GM18519 (cell line): ENCODE data around the gene PIK3AP1.

Experiments used
- ATAC-seq: cut with Tn5 transposase; IDR thresholded peaks from one replicate; pipeline ENCODE4 v1.9.1; 2021; ENCODE audit warnings: mild to moderate bottlenecking, moderate library complexity; ENCODE audit not compliant: unreplicated experiment, low FRiP score

The PIK3AP1 gene

DNA sequence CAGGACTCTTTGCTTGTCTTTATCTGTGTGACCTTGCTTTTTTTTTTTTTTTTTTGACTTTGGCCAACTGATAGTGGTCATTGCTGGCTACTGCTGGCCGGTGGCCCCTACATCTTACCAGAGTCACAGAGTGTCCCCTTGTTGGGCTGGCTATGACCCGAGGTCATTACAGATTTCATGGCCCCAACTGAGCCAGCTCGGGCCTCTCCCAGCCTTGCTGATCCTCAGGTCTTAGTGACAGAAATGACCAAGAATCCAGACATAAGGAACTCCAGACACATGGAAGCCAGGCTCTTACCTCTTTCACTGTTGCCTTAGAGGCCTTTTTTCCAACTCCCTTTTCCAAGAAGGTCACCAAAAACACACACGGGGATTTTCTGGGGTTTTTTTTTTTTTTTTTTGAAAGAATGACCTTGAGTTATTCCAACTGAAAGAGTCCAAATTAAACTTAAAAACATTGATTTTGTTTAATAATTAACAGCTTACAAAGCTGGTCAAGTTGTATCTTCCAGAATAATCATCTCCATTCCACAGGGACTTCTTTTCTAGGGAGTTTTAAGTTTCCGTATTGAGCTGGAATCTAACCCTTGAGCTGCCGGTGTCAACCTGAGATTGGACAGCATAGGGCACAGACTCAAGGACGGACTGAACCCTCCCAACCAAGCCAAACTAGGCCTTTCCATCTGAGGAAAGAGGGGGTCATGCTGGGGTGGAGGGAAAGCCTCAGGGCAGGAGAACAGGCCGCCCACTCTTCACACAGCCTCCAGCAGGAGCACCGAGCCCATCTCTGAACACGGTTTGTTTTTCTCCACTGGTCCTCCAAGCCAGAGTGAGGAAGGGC lies 43.8 kb downstream of the PIK3AP1 start:
- ATAC-seq = no peak

GRCh38 chr10:96675846-96676245 lies 44.5 kb downstream of the PIK3AP1 start:
- no peak for ATAC-seq

- no peak for ATAC-seq
These were observed 46.8 kb downstream of the PIK3AP1 start for GRCh38 chr10:96673318-96674099.

- no peak for ATAC-seq
These were observed 47.7 kb downstream of the PIK3AP1 start for GRCh38 chr10:96672481-96673175.

DNA sequence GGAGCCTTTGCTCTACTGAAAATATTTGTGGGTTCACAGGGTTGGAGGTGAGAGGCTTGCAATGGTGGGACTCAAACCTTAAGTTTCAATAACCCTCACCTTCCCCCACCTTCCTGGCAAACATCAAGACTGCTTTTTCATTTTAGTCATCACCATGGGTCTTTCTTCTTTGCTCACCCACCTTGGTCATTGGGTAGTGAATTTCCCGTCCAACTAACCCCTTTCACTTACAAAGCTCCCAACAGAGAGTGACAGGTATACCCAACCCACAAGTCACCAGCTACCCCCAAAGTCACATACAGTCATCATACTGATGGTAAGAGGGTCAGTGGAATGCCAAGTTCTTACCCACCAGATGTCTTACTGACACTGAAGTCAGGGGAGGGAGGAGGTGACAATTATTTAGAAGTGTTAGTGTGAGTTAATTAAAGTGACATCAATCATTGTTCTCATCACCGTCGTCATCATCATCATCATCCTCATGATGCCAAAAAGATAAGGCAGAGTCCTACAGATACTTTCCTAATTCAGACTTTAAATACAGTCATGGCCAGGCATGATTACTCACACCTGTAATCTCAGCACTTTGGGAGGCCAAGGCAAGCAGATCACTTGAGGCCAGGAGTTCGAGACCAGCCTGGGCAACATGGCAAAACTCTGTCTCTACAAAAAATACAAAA lies 49.0 kb downstream of the PIK3AP1 start:
- no peak for ATAC-seq

DNA sequence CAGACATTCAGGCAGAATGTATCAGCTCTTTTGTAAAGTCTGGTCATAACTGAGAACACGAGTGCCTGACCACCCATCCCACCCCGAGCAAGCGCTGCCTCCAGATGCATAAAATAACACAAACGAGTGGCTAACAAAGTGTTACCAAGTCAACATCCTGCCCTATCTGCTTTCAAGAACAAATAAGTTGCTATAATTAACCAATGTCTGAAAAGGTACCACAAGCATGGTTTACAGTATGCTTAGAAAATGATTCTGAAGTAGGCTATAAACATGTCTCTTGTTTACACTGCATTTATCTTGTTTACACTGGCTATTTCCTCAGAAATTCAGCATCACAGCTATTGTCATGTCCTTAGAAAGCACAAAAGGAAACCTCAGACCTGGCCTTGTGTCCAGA lies 49.5 kb downstream of the PIK3AP1 start:
- no peak for ATAC-seq

DNA sequence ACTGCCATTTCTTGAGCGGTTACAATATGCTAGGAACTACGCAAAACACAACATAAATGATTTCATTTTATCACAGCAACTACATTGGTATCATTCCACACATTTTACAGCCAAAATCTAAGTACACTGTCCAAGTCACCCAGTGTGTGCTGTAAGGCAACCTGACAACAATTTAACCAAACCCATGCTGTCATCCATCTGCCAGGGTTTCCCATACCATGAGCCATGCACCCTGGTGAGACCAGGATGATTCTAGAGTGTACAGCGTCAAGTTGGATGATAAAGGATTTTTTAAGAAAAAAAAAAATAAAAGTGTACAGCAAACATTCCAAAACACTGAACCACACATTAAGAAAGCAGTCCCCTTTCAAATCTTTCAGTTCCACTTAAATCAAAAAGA lies 52.9 kb downstream of the PIK3AP1 start:
- no peak for ATAC-seq

DNA sequence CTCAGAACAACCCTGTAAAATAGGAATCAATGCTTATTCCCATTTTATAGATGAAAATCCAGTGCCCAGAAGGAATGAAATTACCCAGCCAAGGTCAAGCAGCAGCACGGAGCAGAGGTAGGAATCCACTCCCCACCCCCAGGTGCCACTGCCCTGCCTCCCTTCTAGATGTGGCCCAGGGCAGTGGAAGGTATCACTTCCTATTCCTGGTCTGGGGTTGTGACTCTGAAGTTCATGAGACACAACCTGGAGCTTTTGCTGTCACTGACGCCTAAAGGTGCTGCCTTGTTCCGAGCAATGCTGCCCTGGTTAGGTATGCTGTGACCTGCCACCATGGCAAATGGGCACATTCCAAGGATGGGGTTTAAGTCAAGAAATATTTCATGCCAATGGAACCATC lies 53.6 kb downstream of the PIK3AP1 start:
- ATAC-seq = no peak

DNA sequence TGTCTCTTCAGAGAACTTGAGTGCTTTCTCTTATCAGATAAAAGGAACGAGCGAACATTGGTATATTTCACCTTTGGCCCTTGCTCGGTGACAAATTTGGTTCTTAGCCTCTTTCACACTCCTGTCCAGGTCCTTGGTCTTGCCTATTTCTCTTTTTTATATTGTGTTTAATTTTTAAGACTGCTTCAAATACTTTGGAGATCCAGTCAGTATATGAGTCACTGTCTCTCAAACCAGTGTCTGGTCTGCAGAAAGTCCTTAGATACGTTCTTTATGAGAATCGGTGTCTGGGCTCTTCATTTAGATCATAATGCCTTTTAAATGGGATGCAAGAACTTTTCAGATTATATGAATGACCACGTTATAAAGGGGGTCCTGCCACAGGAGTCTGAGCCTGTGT lies 55.0 kb downstream of the PIK3AP1 start:
- no peak for ATAC-seq

DNA sequence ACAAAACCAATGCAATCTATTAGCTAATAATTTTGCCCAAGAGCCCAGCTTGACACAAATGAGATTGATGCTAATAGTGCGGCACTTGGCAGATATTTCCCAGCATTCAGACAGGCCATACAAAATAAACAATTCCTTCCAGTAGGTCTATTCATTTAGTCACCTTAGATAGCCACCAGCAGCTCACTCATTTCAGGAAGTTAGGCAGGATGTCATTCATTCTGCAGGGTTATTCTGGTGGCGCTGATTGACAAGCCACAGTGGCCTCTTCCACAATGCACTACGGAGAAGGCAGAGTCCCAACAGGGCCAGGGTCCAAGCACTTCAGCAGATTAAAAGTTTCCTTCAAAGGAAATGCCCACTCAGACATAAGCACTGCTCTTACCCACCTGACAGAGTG lies 55.8 kb downstream of the PIK3AP1 start:
- no peak for ATAC-seq

GRCh38 chr10:96663797-96664196 lies 56.5 kb downstream of the PIK3AP1 start:
- ATAC-seq = no peak

DNA sequence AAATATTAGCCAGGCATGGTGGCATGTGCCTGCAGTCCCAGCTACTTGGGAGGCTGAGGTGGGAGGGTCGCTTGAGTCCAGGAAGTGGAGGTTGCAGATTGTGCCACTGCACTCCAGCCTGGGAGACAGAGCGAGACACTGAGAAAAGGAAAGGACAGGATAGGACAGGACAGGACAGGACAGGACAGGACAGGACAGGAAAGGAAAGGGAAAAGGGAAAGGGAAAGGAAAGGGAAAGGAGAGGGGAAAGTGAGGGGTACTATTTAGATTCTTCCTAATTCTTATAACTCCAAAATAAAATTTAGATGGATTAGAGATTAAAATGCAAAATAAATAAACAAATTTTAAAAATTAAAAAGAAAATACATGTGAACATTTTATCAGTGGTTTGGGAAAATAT lies 58.7 kb downstream of the PIK3AP1 start:
- no peak for ATAC-seq

DNA sequence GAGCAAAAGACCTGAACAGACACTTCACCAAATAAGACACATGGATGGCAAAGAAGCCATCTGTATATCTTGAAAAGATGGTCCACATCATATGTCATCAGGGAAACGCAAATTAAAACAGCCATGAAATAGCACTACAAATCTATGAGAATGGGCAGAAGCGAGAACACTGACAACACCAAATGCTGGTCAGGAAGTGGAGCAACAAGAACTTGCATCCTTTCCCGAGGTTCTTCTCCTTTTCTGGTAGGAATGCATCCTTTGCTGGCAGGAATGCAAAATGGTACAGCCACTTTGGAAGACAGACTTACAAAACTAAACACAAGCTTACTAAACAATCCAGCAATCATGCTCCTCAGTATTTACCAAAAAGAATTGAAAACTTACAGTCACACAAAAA lies 60.0 kb downstream of the PIK3AP1 start:
- no peak for ATAC-seq

DNA sequence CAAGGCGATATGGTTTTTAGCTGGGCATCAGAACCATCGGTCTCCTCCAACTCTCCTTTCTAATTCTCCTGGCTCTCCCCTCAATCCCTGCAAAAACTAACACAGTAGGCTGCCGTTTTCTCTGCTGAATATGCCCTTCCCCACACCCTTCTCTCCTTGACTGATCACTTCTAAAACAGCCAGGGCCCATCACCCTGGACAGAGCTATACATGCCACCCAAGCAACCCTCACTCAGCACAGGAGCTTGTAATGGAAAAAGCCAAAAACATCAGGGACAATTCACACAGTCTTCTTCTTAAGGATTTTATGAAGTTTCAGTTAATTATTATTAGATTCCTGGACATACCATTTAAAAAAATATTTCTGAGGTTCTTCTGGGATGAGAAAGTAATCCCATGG lies 61.5 kb downstream of the PIK3AP1 start:
- no peak for ATAC-seq

- ATAC-seq = no peak
These were observed 62.9 kb downstream of the PIK3AP1 start for GRCh38 chr10:96657385-96657784.

DNA sequence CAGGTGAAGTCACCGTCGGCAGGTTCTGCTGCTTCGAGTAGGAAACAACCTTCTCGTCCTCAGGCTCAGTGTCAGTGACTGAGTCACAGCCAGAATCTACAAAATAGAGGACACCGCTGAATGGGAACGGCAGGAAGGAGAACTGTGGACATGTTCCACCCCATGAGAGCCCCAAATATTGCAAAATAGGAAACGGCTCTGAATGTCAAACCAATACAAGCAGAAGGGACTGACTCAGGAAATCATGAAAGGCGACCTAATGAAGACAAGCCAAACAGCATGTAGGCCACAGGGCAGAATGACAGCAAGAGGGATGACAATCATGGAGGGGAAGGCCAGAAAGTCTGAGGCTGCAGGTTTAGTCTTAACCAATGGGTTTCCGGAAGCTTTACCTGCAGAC lies 63.5 kb downstream of the PIK3AP1 start:
- no peak for ATAC-seq

GRCh38 chr10:96656198-96656577 lies 64.1 kb downstream of the PIK3AP1 start:
- no peak for ATAC-seq

DNA sequence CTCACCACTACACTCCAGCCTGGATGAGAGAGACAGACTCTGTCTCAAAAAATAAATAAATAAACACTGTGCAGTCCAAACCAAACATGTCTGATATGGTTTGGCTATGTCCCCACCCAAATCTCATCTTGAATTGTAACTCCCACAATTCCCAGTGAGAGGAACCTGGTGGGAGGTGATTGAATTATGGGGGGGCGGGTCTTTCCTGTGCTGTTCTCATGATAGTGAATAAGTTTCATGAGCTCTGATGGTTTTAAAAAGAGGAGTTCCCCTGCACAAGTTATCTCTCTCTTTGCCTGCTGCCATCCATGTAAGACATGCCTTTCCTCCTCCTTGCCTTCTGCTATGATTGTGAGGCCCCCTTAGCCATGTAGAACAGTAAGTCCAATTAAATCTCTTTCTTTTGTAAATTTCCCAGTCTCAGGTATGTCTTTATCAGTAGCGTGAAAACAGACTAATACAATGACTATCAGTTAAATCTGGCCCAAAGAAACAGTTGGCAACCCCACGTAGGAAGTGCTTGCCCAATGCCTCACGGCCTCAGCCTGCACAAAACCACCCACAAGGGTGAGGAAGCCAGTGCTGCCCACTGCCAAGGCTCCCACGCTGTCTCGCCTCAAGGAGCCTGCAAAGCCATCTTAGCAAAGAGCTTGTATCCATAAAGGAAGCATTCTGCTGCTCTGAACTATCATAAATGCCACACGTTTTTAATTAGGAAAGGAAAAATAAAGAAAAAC lies 64.7 kb downstream of the PIK3AP1 start:
- ATAC-seq = no peak

DNA sequence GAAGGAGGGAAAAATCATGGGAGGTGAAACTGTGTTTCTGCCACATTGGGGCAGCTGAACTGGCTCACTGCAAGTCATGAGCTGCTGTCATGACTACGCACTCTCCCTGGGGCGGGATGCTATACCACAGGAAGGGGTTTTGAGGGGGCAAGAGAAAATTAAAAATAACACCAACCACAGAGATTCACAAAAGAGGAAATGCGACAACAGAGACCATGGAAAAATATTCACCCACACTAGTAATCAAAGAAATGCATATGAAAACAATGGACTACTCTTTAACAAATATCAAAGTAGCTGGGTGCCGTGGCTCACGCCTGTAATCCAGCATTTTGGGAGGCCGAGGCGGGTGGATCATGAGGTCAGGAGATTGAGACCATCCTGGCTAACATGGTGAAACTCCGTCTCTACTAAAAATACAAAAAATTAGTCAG lies 68.3 kb downstream of the PIK3AP1 start:
- peak; percentile 50 for ATAC-seq

DNA sequence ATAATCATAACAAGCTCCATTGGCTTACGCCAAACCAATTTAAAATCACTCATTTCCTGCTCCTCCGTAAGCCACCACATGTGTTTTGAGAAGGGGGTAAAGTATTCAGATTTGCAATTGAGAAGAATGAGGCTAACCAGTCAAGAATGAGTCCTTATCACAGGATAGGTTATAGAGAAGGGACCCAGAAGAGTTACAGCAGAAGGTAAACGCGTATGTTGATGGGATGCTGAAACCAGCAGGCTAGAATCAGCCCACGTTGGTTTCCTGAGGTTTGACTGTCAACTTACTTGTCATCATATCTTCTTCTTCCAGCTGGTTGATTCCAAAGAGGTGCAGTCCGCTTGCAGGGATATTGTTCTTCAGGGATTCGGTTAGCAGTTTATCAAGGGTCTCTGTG lies 69.4 kb downstream of the PIK3AP1 start:
- ATAC-seq = no peak
